Tibial nerve (tissue), 4 donors: ENCODE data around the gene ALDH1L1.

Experiments used
- EP300 ChIP-seq, 2 donors: sonication (generic); formaldehyde crosslinking; IDR thresholded peaks; one replicate each; pipeline ENCODE4 v1.6.1; 2017; ENCODE audit warnings: antibody characterized with exemption in 2 of 2, mild to moderate bottlenecking in 1 of 2
- POLR2A ChIP-seq, 2 donors: fragments of 450-650 bp; IDR thresholded peaks; one replicate each; pipeline ENCODE4 v1.6.1; 2017; ENCODE audit warnings: antibody characterized with exemption in 2 of 2, mild to moderate bottlenecking in 2 of 2, moderate library complexity in 2 of 2
- TF ChIP-seq, protein P1 (sequence below), 5 experiments: fragments of 200-600 bp in 3 of 5; fragments of 450-650 bp in 2 of 5; sonication (generic) in 3 of 5; IDR thresholded peaks; one replicate each; pipeline ENCODE4 v1.5.1; 2016 to 2019; ENCODE audit warnings: antibody characterized with exemption in 5 of 5, mild to moderate bottlenecking in 3 of 5, moderate library complexity in 2 of 5

DNA sequence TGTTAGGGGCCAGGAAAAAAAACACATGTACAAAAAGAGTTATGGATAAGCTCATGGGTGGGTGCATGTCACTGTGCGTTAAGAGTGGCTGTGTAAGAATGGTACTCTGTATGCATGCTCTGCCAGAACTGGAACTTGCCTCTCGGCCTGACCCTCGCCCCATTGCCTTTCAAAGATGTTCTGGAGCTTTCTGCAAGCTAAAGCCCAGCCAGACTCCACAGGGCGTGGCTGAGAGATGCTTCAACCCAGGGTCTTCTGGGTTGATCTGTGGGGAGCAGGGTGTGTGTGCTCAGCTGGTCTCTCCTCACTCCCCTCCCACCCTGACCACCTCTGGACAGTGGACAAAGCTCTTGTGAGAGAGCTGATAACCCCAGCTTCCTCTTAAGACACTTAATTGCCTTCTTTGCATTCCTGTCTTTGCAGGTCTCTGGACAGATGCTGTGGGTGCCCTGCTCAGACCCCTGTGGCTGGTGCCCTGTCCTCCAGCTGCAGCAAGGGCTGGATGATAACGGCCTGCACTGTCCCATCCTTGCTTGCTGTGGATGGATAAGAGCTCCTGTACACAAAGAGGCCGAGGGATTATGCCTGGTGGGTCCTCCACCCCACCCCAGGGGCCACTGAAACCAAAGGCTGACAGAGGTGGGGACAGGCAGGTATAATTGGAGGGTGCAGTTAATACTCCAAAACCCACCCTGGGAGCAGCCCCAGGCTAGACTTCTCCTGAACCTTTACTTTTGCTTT, 28.7 kb downstream of the ALDH1L1 start:
- TF ChIP-seq, protein P1, sequence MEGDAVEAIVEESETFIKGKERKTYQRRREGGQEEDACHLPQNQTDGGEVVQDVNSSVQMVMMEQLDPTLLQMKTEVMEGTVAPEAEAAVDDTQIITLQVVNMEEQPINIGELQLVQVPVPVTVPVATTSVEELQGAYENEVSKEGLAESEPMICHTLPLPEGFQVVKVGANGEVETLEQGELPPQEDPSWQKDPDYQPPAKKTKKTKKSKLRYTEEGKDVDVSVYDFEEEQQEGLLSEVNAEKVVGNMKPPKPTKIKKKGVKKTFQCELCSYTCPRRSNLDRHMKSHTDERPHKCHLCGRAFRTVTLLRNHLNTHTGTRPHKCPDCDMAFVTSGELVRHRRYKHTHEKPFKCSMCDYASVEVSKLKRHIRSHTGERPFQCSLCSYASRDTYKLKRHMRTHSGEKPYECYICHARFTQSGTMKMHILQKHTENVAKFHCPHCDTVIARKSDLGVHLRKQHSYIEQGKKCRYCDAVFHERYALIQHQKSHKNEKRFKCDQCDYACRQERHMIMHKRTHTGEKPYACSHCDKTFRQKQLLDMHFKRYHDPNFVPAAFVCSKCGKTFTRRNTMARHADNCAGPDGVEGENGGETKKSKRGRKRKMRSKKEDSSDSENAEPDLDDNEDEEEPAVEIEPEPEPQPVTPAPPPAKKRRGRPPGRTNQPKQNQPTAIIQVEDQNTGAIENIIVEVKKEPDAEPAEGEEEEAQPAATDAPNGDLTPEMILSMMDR (IDR thresholded peaks at IDR 0.05), result no peak
- TF ChIP-seq POLR2A (IDR thresholded peaks at IDR 0.05) (no peak), EP300 (IDR thresholded peaks at IDR 0.05) (no peak)
